Stimulated activated CD8-positive, alpha-beta memory T cell treated with anti-CD3 and anti-CD28 coated beads, Interleukin-15, amount 100 ng/mL, for 24 hours (primary cell): ENCODE results near the gene DSG2.

ENCODE experiments used
- DNase-seq: peaks from one replicate; pipeline ENCODE4 v3.0.0-alpha.2; 2020; ENCODE audit warnings: low read depth

The DSG2 gene

DNA sequence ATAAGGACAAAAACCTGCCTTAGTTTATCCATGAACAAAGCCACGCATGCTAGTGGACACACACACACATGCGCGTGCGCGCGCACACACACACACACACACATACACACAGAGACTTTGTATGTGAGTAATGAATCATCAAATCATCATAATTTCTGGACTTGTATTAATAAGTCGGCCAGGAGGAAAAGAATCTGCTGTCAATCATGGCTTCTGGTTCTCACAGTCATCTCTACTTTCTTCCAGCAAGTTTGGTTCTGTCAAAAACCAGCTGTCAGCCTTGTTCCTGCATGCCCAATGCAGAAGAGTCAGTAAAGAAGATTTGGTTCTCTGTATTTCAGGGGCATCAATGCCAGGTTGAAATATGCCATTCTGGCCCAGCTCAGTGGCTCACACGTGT is 92.6 kb downstream of the DSG2 start:
- no peak for DNase-seq

GRCh38 chr18:31591113-31591512 is 93.1 kb downstream of the DSG2 start:
- DNase-seq = no peak

DNA sequence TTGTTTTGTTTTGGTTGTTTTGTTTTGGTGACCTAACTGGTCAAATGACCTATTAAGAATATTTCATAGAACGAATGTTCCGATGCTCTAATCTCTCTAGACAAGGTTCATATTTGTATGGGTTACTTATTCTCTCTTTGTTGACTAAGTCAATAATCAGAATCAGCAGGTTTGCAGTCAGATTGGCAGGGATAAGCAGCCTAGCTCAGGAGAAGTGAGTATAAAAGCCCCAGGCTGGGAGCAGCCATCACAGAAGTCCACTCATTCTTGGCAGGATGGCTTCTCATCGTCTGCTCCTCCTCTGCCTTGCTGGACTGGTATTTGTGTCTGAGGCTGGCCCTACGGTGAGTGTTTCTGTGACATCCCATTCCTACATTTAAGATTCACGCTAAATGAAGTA is 93.7 kb downstream of the DSG2 start, which contains the start of gene TTR:
TSS of gene TTR (plus strand) at position 250 of the 400 bp plus-strand sequence. CDS start at position 276, 26 bp downstream.
- DNase-seq = no peak

- no peak for DNase-seq
Observed at GRCh38 chr18:31592506-31593157, 94.7 kb downstream of the DSG2 start.

- DNase-seq = no peak
Observed at GRCh38 chr18:31595121-31595771, 97.3 kb downstream of the DSG2 start.

- no peak for DNase-seq
Observed at GRCh38 chr18:31596081-31596872, 98.3 kb downstream of the DSG2 start.

DNA sequence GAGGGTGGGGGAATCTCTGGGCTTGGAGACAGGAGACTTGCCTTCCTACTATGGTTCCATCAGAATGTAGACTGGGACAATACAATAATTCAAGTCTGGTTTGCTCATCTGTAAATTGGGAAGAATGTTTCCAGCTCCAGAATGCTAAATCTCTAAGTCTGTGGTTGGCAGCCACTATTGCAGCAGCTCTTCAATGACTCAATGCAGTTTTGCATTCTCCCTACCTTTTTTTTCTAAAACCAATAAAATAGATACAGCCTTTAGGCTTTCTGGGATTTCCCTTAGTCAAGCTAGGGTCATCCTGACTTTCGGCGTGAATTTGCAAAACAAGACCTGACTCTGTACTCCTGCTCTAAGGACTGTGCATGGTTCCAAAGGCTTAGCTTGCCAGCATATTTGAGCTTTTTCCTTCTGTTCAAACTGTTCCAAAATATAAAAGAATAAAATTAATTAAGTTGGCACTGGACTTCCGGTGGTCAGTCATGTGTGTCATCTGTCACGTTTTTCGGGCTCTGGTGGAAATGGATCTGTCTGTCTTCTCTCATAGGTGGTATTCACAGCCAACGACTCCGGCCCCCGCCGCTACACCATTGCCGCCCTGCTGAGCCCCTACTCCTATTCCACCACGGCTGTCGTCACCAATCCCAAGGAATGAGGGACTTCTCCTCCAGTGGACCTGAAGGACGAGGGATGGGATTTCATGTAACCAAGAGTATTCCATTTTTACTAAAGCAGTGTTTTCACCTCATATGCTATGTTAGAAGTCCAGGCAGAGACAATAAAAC is 100.2 kb downstream of the DSG2 start:
- no peak for DNase-seq
